Measurements from ENCODE around the gene RPS21. TPM values are rescaled to one million over a fixed set of nuclear protein-coding genes. Genes with fewer than 3 reads are reported as not detected.
"Not testable (repeated sequence)": the region's sequence is repeated elsewhere in the genome, so short reads cannot be mapped to it uniquely, and the experiment has no call there.

The RPS21 gene
- total RNA-seq, 1 experiment from 2014 or later: 4,496 TPM

GRCh38 chr20:62372042-62372993, 14.6 kb upstream of the RPS21 start:
- CTCF ChIA-PET: interaction anchor here (1.1 kb wide), 1 partner anchor 10 kb away, joined by 5 read pairs; no protein-coding TSS in a partner anchor
- H3K27ac Mint-ChIP-seq (ENCODE audit: unreplicated experiment): peak overlapping the region; percentile 6
- H3K4me1 ChIP-seq: peaks cover 68% of the 10 kb centered on the region

GRCh38 chr20:62373631-62374179, 13.2 kb upstream of the RPS21 start:
- peaks cover 68% of the 10 kb centered on the region for H3K4me1 ChIP-seq
- H3K9me3 ChIP-seq; DNase-seq; H3K4me3 Mint-ChIP-seq (ENCODE audit: unreplicated experiment); intact Hi-C loops (cut with micrococcal nuclease; ENCODE audit: unreplicated experiment); H3K4me3 ChIP-seq (ENCODE audit: low read depth, low read length); H3K9me3 Mint-ChIP-seq (ENCODE audit: unreplicated experiment); H3K27me3 Mint-ChIP-seq (ENCODE audit: insufficient read depth, unreplicated experiment); BruUV-seq (replicated peaks); H3K27me3 ChIP-seq (replicated peaks; ENCODE audit: control insufficient read depth, insufficient read depth, low read length); H3K36me3 ChIP-seq (ENCODE audit: control insufficient read depth, insufficient read depth, low read length): not testable (repeated sequence)
- Mint-ChIP-seq H3K4me1 (ENCODE audit: low read depth, unreplicated experiment) (peaks cover 28% of the 10 kb centered on the region), H3K27ac (ENCODE audit: unreplicated experiment) (peak overlapping the region; percentile 43), H3K36me3 (ENCODE audit: insufficient read depth, unreplicated experiment) (peaks cover 19% of the 10 kb centered on the region)
- ChIA-PET CTCF (interaction anchor here (0.9 to 3.2 kb wide), 5 partner anchors 8 to 71 kb away, joined by 4 to 21 read pairs (median 4); partner anchors contain the start of gene ADRM1), POLR2A (interaction anchor here (2.2 kb wide), 1 partner anchor 13 kb away, joined by 8 read pairs; the partner anchor contains the start of gene RPS21)

More at GRCh38 chr20:62372042-62372993, 14.6 kb upstream of the RPS21 start:
- Mint-ChIP-seq H3K4me3 (ENCODE audit: unreplicated experiment) (no peak overlapping the region), H3K27me3 (ENCODE audit: insufficient read depth, unreplicated experiment) (no peaks in the 10 kb centered on the region), H3K9me3 (ENCODE audit: unreplicated experiment) (no peaks in the 10 kb centered on the region), H3K36me3 (ENCODE audit: insufficient read depth, unreplicated experiment) (peaks cover 27% of the 10 kb centered on the region), H3K4me1 (ENCODE audit: low read depth, unreplicated experiment) (peaks cover 34% of the 10 kb centered on the region)
- Histone ChIP-seq H3K27me3 (replicated peaks; ENCODE audit: control insufficient read depth, insufficient read depth, low read length) (no peaks in the 10 kb centered on the region), H3K9me3 (no peaks in the 10 kb centered on the region), H3K36me3 (ENCODE audit: control insufficient read depth, insufficient read depth, low read length) (no peaks in the 10 kb centered on the region), H3K4me3 (ENCODE audit: low read depth, low read length) (no peak overlapping the region)
- no TSS peak for BruUV-seq (replicated peaks)
- POLR2A ChIA-PET: interaction anchor here (1.0 kb wide), 1 partner anchor 10 kb away, joined by 3 read pairs; no protein-coding TSS in a partner anchor
- intact Hi-C loops (cut with micrococcal nuclease; ENCODE audit: unreplicated experiment): no loop called here
- TF ChIP-seq CTCF (IDR thresholded peaks at IDR 0.05; ENCODE audit: insufficient read depth in 1 of 2, low read depth in 1 of 2, low read length in 1 of 2, severe bottlenecking in 1 of 2, unreplicated experiment in 1 of 2): no peak
- DNase-seq: no peak

DNA sequence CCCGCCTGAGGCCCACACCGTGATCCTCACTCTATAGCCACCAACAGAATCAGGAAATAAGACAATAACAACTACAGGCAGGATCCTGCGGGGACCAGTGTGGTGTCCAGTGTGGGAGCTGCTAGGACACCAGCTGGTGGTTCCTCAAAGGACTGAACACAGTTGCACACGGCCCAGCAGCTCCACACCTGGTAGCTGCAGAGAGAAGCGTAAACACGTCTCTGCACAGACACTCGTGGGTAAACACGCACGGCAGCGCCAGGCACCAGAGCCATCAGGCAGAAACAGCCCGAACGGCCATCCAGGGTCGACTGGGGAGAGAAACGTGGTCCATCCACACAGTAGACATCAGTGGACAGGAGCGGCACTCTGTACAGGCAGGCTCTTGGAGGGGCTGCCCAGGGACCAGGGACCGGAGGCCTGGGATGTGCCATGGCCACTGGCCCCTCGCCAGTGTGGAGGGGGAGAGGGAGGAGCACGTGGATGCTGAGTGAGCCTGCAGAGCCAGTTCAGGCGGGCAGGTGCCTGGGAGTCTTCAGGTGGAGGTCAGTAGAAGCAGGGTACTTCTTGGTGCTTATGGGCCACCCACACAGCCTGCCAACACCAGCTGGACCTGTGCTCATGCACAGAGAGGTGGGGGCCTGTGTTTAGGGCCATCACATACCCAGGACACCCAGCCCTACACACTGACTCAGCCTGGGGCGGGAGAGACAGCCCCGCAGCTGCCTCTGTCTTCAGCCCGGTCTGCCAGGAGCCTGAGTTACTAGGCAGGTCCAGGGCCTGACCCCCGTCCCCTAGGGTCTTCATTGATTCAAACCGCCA, 12.4 kb upstream of the RPS21 start:
- Mint-ChIP-seq H3K27me3 (ENCODE audit: insufficient read depth, unreplicated experiment) (no peaks in the 10 kb centered on the region), H3K9me3 (ENCODE audit: unreplicated experiment) (no peaks in the 10 kb centered on the region), H3K4me1 (ENCODE audit: low read depth, unreplicated experiment) (peaks cover 20% of the 10 kb centered on the region), H3K27ac (ENCODE audit: unreplicated experiment) (peak overlapping the region; percentile 43), H3K36me3 (ENCODE audit: insufficient read depth, unreplicated experiment) (peaks cover 20% of the 10 kb centered on the region), H3K4me3 (ENCODE audit: unreplicated experiment) (no peak overlapping the region)
- Histone ChIP-seq H3K9me3 (no peaks in the 10 kb centered on the region), H3K4me3 (ENCODE audit: low read depth, low read length) (no peak overlapping the region), H3K4me1 (peaks cover 59% of the 10 kb centered on the region), H3K36me3 (ENCODE audit: control insufficient read depth, insufficient read depth, low read length) (no peaks in the 10 kb centered on the region), H3K27me3 (replicated peaks; ENCODE audit: control insufficient read depth, insufficient read depth, low read length) (no peaks in the 10 kb centered on the region)
- BruUV-seq (replicated peaks): no TSS peak
- CTCF ChIA-PET: interaction anchor here (0.9 to 3.2 kb wide), 6 partner anchors 8 to 72 kb away, joined by 4 to 21 read pairs (median 6); partner anchors contain the start of gene ADRM1
- intact Hi-C loops (cut with micrococcal nuclease; ENCODE audit: unreplicated experiment): no loop called here
- no peak for TF ChIP-seq CTCF (IDR thresholded peaks at IDR 0.05; ENCODE audit: insufficient read depth in 1 of 2, low read depth in 1 of 2, low read length in 1 of 2, severe bottlenecking in 1 of 2, unreplicated experiment in 1 of 2)
- no peak for DNase-seq
- POLR2A ChIA-PET: interaction anchor here (0.6 to 2.2 kb wide), 3 partner anchors 9 to 13 kb away, joined by 3 to 9 read pairs (median 8); partner anchors contain the start of gene RPS21

Measured in Caco-2 (cell line).